ENCODE results near the gene FOXL2. TPM values are rescaled to one million over a fixed set of nuclear protein-coding genes. Genes with fewer than 3 reads are reported as not detected.

The FOXL2 gene
- total RNA-seq, 1 experiment from 2014 or later = 12.7 TPM

DNA sequence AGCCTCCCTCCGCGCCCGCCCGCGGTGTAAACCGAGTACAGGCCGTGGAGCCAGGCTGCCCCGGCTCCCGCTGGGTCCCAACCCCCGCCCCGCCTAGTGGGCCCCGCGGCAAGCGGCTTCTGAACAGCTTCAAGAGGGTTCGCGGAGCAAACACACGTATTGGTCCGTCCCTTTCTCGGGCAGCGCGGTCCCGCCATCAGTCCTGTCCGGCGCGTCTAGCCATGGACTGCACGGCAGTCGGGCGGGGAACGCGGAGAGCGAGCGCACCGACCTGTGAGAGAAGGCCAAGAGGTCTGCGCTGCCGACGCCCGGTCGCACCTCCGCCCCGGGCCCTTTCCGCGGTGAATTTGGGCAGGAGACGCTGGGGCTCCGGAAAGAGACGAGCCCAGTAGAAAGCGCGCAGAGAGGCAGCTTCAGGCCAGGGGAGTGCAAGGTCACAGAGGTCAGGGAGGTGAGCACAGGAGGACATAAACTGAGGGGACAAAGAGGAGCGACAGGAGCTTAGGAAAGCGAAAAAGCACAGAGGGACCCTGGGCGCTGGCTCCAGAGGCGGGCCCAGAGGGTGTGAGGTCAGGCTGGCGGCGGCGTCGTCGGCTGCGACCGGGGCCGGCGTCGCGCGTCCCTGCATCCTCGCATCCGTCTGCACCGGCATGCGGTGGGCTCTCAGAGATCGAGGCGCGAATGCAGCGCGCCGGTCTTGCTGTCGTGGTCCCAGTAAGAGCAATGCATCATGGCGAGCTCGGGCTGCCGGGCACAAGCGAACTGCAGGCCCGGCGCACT is 1.8 kb downstream of the FOXL2 start:
- peaks cover 42% of the 10 kb centered on the region for H3K4me1 ChIP-seq (ENCODE audit: control insufficient read depth, insufficient read depth, low read length)
- no peak overlapping the region for H3K4me3 ChIP-seq (ENCODE audit: low read depth in 2 of 2, low read length in 2 of 2)
- in situ Hi-C loops (cut with HindIII; ENCODE audit: low pct_unique_long_range_greater_than_20kb, low sequenced_read_pairs) = no loop called here
- ChIA-PET CTCF (no interaction called here), POLR2A (no interaction called here)
- TF ChIP-seq, protein P1, sequence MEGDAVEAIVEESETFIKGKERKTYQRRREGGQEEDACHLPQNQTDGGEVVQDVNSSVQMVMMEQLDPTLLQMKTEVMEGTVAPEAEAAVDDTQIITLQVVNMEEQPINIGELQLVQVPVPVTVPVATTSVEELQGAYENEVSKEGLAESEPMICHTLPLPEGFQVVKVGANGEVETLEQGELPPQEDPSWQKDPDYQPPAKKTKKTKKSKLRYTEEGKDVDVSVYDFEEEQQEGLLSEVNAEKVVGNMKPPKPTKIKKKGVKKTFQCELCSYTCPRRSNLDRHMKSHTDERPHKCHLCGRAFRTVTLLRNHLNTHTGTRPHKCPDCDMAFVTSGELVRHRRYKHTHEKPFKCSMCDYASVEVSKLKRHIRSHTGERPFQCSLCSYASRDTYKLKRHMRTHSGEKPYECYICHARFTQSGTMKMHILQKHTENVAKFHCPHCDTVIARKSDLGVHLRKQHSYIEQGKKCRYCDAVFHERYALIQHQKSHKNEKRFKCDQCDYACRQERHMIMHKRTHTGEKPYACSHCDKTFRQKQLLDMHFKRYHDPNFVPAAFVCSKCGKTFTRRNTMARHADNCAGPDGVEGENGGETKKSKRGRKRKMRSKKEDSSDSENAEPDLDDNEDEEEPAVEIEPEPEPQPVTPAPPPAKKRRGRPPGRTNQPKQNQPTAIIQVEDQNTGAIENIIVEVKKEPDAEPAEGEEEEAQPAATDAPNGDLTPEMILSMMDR (IDR thresholded peaks at IDR 0.05) = no peak
- TF ChIP-seq POLR2AphosphoS5 (IDR thresholded peaks at IDR 0.05; ENCODE audit: low read depth, low read length) = no peak
- no peak for TF ChIP-seq SIN3A (IDR thresholded peaks at IDR 0.05; ENCODE audit: borderline replicate concordance, insufficient read depth, low read depth, low read length)
- TF ChIP-seq, protein P2, sequence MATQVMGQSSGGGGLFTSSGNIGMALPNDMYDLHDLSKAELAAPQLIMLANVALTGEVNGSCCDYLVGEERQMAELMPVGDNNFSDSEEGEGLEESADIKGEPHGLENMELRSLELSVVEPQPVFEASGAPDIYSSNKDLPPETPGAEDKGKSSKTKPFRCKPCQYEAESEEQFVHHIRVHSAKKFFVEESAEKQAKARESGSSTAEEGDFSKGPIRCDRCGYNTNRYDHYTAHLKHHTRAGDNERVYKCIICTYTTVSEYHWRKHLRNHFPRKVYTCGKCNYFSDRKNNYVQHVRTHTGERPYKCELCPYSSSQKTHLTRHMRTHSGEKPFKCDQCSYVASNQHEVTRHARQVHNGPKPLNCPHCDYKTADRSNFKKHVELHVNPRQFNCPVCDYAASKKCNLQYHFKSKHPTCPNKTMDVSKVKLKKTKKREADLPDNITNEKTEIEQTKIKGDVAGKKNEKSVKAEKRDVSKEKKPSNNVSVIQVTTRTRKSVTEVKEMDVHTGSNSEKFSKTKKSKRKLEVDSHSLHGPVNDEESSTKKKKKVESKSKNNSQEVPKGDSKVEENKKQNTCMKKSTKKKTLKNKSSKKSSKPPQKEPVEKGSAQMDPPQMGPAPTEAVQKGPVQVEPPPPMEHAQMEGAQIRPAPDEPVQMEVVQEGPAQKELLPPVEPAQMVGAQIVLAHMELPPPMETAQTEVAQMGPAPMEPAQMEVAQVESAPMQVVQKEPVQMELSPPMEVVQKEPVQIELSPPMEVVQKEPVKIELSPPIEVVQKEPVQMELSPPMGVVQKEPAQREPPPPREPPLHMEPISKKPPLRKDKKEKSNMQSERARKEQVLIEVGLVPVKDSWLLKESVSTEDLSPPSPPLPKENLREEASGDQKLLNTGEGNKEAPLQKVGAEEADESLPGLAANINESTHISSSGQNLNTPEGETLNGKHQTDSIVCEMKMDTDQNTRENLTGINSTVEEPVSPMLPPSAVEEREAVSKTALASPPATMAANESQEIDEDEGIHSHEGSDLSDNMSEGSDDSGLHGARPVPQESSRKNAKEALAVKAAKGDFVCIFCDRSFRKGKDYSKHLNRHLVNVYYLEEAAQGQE (IDR thresholded peaks at IDR 0.05; ENCODE audit: insufficient read depth in 1 of 2, low read depth in 2 of 2, low read length in 1 of 2) = no peak
- no peak for TF ChIP-seq TCF7L2 (IDR thresholded peaks at IDR 0.05; ENCODE audit: low read depth, low read length)
- H3K27me3 ChIP-seq (ENCODE audit: control insufficient read depth, insufficient read depth, low read length) = no peaks in the 10 kb centered on the region; the same call in 1 of the 2 replicates
- H3K36me3 ChIP-seq (ENCODE audit: control insufficient read depth, insufficient read depth, low read length) = no peaks in the 10 kb centered on the region
- H3K9me3 ChIP-seq (ENCODE audit: control insufficient read depth, insufficient read depth, low read depth, low read length) = no peaks in the 10 kb centered on the region
- no peak for DNase-seq (ENCODE audit: low read depth, low spot score)
- intact Hi-C loops (cut with micrococcal nuclease; ENCODE audit: unreplicated experiment) = loop anchor here (5.0 kb wide), 1 partner anchor 32 kb away; no protein-coding TSS in a partner anchor
- H3K27ac ChIP-seq (ENCODE audit: low read length) = peak overlapping the region; percentile 34; the same call in 1 of the 2 replicates
- BruUV-seq (replicated peaks) = no TSS peak
- no peak for ATAC-seq

DNA sequence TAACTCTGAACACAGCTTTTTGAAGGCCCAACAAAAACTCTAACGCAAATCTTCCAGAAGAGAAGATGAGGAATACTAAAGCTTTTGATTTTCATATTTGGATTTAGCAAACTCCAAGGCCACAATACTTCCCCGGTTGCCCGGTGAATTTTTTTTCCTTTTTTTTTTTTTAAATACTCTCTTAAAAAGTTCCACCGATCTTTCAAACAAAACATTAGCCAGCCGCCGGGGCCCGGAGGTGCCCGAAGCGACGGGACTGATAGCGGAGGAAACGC is 2.3 kb downstream of the FOXL2 start:
- H3K4me1 ChIP-seq (ENCODE audit: control insufficient read depth, insufficient read depth, low read length) = peaks cover 41% of the 10 kb centered on the region
- no TSS peak for BruUV-seq (replicated peaks)
- no peaks in the 10 kb centered on the region for H3K9me3 ChIP-seq (ENCODE audit: control insufficient read depth, insufficient read depth, low read depth, low read length)
- TF ChIP-seq TCF7L2 (IDR thresholded peaks at IDR 0.05; ENCODE audit: low read depth, low read length) (no peak), SIN3A (IDR thresholded peaks at IDR 0.05; ENCODE audit: borderline replicate concordance, insufficient read depth, low read depth, low read length) (no peak), POLR2AphosphoS5 (IDR thresholded peaks at IDR 0.05; ENCODE audit: low read depth, low read length) (no peak)
- TF ChIP-seq, protein P2 (IDR thresholded peaks at IDR 0.05; ENCODE audit: insufficient read depth in 1 of 2, low read depth in 2 of 2, low read length in 1 of 2) = no peak
- TF ChIP-seq, protein P1 (IDR thresholded peaks at IDR 0.05) = no peak
- H3K27me3 ChIP-seq (ENCODE audit: control insufficient read depth, insufficient read depth, low read length) = no peaks in the 10 kb centered on the region; the same call in 1 of the 2 replicates
- ChIA-PET POLR2A (no interaction called here), CTCF (no interaction called here)
- in situ Hi-C loops (cut with HindIII; ENCODE audit: low pct_unique_long_range_greater_than_20kb, low sequenced_read_pairs) = no loop called here
- H3K27ac ChIP-seq (ENCODE audit: low read length) = peak overlapping the region; percentile 73
- no peaks in the 10 kb centered on the region for H3K36me3 ChIP-seq (ENCODE audit: control insufficient read depth, insufficient read depth, low read length)
- DNase-seq (ENCODE audit: low read depth, low spot score) (no peak), ATAC-seq (no peak)
- H3K4me3 ChIP-seq (ENCODE audit: low read depth in 2 of 2, low read length in 2 of 2) = peak overlapping the region; percentile 16 to 42
- intact Hi-C loops (cut with micrococcal nuclease; ENCODE audit: unreplicated experiment) = loop anchor here (5.0 kb wide), 1 partner anchor 33 kb away; no protein-coding TSS in a partner anchor

All from Panc1 (cell line).